ENCODE results near the gene MAP3K19.

DNA sequence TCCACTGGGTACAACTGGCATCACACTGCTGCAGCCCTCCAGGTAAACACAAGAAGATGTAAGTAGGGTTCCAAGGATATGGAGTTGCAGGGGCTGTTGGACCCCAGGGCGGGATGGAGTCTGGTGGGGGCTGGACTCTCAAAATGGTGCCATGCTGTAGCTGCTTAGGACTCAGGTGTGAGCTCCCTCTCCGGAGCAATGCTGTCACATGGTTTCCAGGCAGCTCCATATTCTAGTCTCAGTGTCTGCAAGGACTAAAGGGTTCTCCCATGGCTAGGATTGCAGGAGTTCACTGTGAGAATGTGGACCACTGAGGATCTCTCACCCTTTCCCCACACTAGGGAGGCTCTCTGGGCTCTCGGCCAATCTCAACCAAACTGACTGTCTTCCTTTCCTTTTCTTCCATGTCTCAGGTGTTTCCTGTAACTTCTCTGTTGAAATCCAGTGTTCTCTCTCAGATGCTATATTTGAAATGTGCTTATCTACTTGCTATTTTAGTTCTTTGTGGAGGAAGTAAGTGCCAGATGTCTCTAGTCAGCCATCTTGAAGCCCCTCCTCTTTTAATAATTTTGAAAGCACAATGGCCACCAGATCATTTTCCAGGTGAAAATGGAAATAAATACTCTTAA is 71.1 kb downstream of the MAP3K19 start:
- no peak for TF ChIP-seq EP300 (IDR thresholded peaks at IDR 0.05; ENCODE audit: low read depth)
- no peak for TF ChIP-seq CTCF (IDR thresholded peaks at IDR 0.05)
- TF ChIP-seq POLR2A (IDR thresholded peaks at IDR 0.05), result no peak
- no peak for TF ChIP-seq POLR2AphosphoS5 (IDR thresholded peaks at IDR 0.05)

Measured in transverse colon (tissue), 4 donors.